HEK293 (cell line): ENCODE measurements around the gene MYO5B.

Source experiments
- CTCF ChIA-PET: fragments of 350-600 bp; formaldehyde crosslinking; extraction: SDS; loops from one replicate; lab custom pipeline; 2021; ENCODE audit warnings: antibody characterized with exemption; lab: Yijun Ruan, JAX
- POLR2A ChIA-PET: fragments of 300-600 bp; formaldehyde crosslinking; extraction: SDS; loops from one replicate; lab custom pipeline; 2020; ENCODE audit warnings: antibody characterized with exemption, inconsistent platforms; lab: Yijun Ruan, JAX
- H3K27ac ChIP-seq: fragments of 200-500 bp; sonication (Bioruptor generic); 2 replicates; pipeline ENCODE4 v1.5.1; 2014; ENCODE audit warnings: low read depth, low read length, control low read depth, inconsistent platforms; ENCODE audit errors: extremely low read depth
- H3K36me3 ChIP-seq, 2 experiments: fragments of 200-500 bp in 1 of 2; sonication (Bioruptor generic) in 1 of 2; 1 replicate in 1 of 2; 2 replicates in 1 of 2; pipeline ENCODE4 v1.5.1; 2014 to 2017; ENCODE audit warnings: inconsistent platforms in 2 of 2, low read length in 2 of 2; ENCODE audit not compliant: control insufficient read depth in 2 of 2, insufficient read depth in 1 of 2
- H3K4me1 ChIP-seq: fragments of 200-500 bp; sonication (Bioruptor generic); 2 replicates; pipeline ENCODE4 v1.5.1; 2014; ENCODE audit warnings: mild to moderate bottlenecking, low read length, inconsistent platforms; ENCODE audit not compliant: control insufficient read depth, insufficient read depth
- H3K4me3 ChIP-seq: 2 replicates; pipeline ENCODE4 v1.5.1; 2011; ENCODE audit warnings: low read depth, mild to moderate bottlenecking, control low read depth, low read length, moderate library complexity
- H3K9me3 ChIP-seq: fragments of 200-500 bp; sonication (Bioruptor generic); 2 replicates; pipeline ENCODE4 v1.5.1; 2014; ENCODE audit warnings: low read depth, low read length, inconsistent platforms; ENCODE audit not compliant: control insufficient read depth, insufficient read depth
- IKZF3 ChIP-seq: fragments of 450-650 bp; IDR thresholded peaks from 2 replicates; pipeline ENCODE4 v1.5.0; 2018; ENCODE audit warnings: missing biosample characterization, mild to moderate bottlenecking, missing genetic modification characterization, moderate library complexity
- PRDM10 ChIP-seq: fragments of 450-650 bp; formaldehyde crosslinking; IDR thresholded peaks from 2 replicates; pipeline ENCODE4 v1.5.1; 2016; ENCODE audit warnings: missing biosample characterization, missing genetic modification characterization
- RBAK ChIP-seq: fragments of 450-650 bp; formaldehyde crosslinking; IDR thresholded peaks from 2 replicates; pipeline ENCODE4 v1.5.1; 2016; ENCODE audit warnings: missing biosample characterization, missing genetic modification characterization
- SETDB1 ChIP-seq: IDR thresholded peaks from one replicate; pipeline ENCODE4 v1.6.1; 2017; ENCODE audit warnings: mild to moderate bottlenecking, low read length, moderate library complexity, mixed read lengths; ENCODE audit not compliant: insufficient read length
- ZBTB10 ChIP-seq: fragments of 450-650 bp; formaldehyde crosslinking; IDR thresholded peaks from 2 replicates; pipeline ENCODE4 v1.5.1; 2016; ENCODE audit warnings: missing biosample characterization, missing genetic modification characterization
- ZFHX2 ChIP-seq: fragments of 450-650 bp; formaldehyde crosslinking; conservative IDR thresholded peaks from 2 replicates; pipeline ENCODE4 v1.5.1; 2016; ENCODE audit warnings: missing biosample characterization, missing genetic modification characterization
- ZNF280D ChIP-seq: fragments of 450-650 bp; formaldehyde crosslinking; IDR thresholded peaks from 2 replicates; pipeline ENCODE4 v1.5.1; 2016; ENCODE audit warnings: missing biosample characterization, missing genetic modification characterization
- ZNF426 ChIP-seq: fragments of 450-650 bp; formaldehyde crosslinking; IDR thresholded peaks from 2 replicates; pipeline ENCODE4 v1.5.1; 2017; ENCODE audit warnings: missing biosample characterization, missing genetic modification characterization, mild to moderate bottlenecking, inconsistent platforms, moderate library complexity
- ZNF518A ChIP-seq: fragments of 450-650 bp; formaldehyde crosslinking; conservative IDR thresholded peaks from 2 replicates; pipeline ENCODE4 v1.5.1; 2016; ENCODE audit warnings: low read depth, missing biosample characterization, missing genetic modification characterization
- ZNF701 ChIP-seq: fragments of 450-650 bp; formaldehyde crosslinking; IDR thresholded peaks from 2 replicates; pipeline ENCODE4 v1.5.1; 2016; ENCODE audit warnings: missing biosample characterization, missing genetic modification characterization
- ZNF768 ChIP-seq: fragments of 450-650 bp; formaldehyde crosslinking; IDR thresholded peaks from 2 replicates; pipeline ENCODE4 v1.5.1; 2018; ENCODE audit warnings: missing biosample characterization, mild to moderate bottlenecking, missing genetic modification characterization
- ZSCAN23 ChIP-seq: fragments of 450-650 bp; formaldehyde crosslinking; IDR thresholded peaks from 2 replicates; pipeline ENCODE4 v1.5.1; 2016; ENCODE audit warnings: missing biosample characterization, missing genetic modification characterization

The MYO5B gene

GRCh38 chr18:49911427-49911826, 283.5 kb downstream of the MYO5B start (continued):
- 0 out of 2 replicates have a peak, but pooled peaks have one; percentile 39 for TF ChIP-seq IKZF3 (tag by site-specific recombination)

GRCh38 chr18:49910986-49911385, 284.0 kb downstream of the MYO5B start:
- TF ChIP-seq SETDB1: no peak
- TF ChIP-seq ZNF280D (tag by site-specific recombination): no peak
- TF ChIP-seq ZNF518A: no peak
- TF ChIP-seq ZBTB10 (tag by site-specific recombination): no peak
- no peak for TF ChIP-seq ZFHX2 (tag by site-specific recombination)
- no peak for TF ChIP-seq ZNF426 (tag by site-specific recombination)
- TF ChIP-seq RBAK (tag by site-specific recombination): no peak
- no peak for TF ChIP-seq ZNF768 (tag by site-specific recombination)
- no peak for TF ChIP-seq ZNF701
- TF ChIP-seq ZSCAN23: no peak
- TF ChIP-seq PRDM10 (tag by site-specific recombination): no peak
- Histone ChIP-seq H3K4me1 (peaks cover 18% of the 10 kb centered on the region), H3K27ac (0 out of 2 replicates have a peak overlapping the region, but pooled peaks have one; percentile 49), H3K36me3 (no peaks in the 10 kb centered on the region), H3K4me3 (no peak overlapping the region), H3K9me3 (no peaks in the 10 kb centered on the region)
- ChIA-PET CTCF (interaction anchor here (0.6 to 1.5 kb wide), 7 partner anchors 8 to 959 kb away, joined by 3 to 6 read pairs (median 4); no protein-coding TSS in a partner anchor), POLR2A (no interaction called here)
